Type B pancreatic cell (in vitro differentiated cells): ENCODE data around the gene PDXK. TPM values are rescaled to one million over a fixed set of nuclear protein-coding genes. Genes with fewer than 3 reads are reported as not detected.
A peak's percentile ranks its signal among the peaks of the same experiment; 100 is the strongest.

ENCODE experiments used
- DNase-seq: peaks from one replicate; pipeline ENCODE4 v3.0.0; 2021; ENCODE audit warnings: mixed read lengths; ENCODE audit not compliant: unreplicated experiment; ENCODE audit errors: extremely low spot score
- H3K27ac Mint-ChIP-seq: 2 replicates; pipeline ENCODE4 v1.8.0; 2021; ENCODE audit warnings: mild to moderate bottlenecking, mixed read lengths
- H3K27me3 Mint-ChIP-seq: 2 replicates; pipeline ENCODE4 v1.8.0; 2021; ENCODE audit warnings: mixed read lengths
- H3K36me3 Mint-ChIP-seq: 2 replicates; pipeline ENCODE4 v1.8.0; 2021; ENCODE audit warnings: mixed read lengths
- H3K4me1 Mint-ChIP-seq: one replicate; pipeline ENCODE4 v1.8.0; 2021; ENCODE audit warnings: mixed read lengths; ENCODE audit not compliant: unreplicated experiment
- H3K4me3 Mint-ChIP-seq: 2 replicates; pipeline ENCODE4 v1.8.0; 2021; ENCODE audit warnings: mild to moderate bottlenecking, mixed read lengths
- H3K9me3 Mint-ChIP-seq: 2 replicates; pipeline ENCODE4 v1.8.0; 2021; ENCODE audit warnings: mixed read lengths
- total RNA-seq: library from RNA; stranded (reverse); gene quantifications from 2 replicates; pipeline ENCODE4 v1.2.1, GENCODE V29; 2021; ENCODE audit warnings: low replicate concordance
- TF ChIP-seq, protein P1 (sequence below): fragments of 200-600 bp; sonication (generic); conservative IDR thresholded peaks from 2 replicates; pipeline ENCODE4 v1.5.0; 2021; ENCODE audit warnings: antibody characterized with exemption, mild to moderate bottlenecking

Gene PDXK
- total RNA-seq, 1 donor from 2014 or later = 94.4 TPM

DNA sequence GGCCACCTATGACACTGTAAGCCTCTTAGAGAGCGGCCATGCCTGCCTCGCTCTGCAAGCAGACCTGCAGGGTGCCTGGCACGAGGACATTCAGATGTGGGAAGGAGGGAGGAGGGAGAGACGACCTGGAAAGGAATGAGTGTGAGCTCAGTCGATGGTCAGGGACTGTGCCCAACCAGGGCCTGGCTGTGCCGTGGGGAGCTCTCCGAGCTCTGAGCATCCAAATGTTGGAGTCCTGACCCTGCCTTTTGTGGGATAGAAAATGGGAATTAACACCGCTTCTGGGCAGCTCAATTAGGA, 49.9 kb downstream of the PDXK start:
- TF ChIP-seq, protein P1, sequence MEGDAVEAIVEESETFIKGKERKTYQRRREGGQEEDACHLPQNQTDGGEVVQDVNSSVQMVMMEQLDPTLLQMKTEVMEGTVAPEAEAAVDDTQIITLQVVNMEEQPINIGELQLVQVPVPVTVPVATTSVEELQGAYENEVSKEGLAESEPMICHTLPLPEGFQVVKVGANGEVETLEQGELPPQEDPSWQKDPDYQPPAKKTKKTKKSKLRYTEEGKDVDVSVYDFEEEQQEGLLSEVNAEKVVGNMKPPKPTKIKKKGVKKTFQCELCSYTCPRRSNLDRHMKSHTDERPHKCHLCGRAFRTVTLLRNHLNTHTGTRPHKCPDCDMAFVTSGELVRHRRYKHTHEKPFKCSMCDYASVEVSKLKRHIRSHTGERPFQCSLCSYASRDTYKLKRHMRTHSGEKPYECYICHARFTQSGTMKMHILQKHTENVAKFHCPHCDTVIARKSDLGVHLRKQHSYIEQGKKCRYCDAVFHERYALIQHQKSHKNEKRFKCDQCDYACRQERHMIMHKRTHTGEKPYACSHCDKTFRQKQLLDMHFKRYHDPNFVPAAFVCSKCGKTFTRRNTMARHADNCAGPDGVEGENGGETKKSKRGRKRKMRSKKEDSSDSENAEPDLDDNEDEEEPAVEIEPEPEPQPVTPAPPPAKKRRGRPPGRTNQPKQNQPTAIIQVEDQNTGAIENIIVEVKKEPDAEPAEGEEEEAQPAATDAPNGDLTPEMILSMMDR = no peak
- H3K36me3 Mint-ChIP-seq = peaks cover 8% of the 10 kb centered on the region
- H3K27ac Mint-ChIP-seq = peak overlapping the region; percentile 95
- H3K4me1 Mint-ChIP-seq = peaks cover 19% of the 10 kb centered on the region
- peak overlapping the region; percentile 4 for H3K4me3 Mint-ChIP-seq
- H3K9me3 Mint-ChIP-seq = no peaks in the 10 kb centered on the region
- no peak for DNase-seq
- no peaks in the 10 kb centered on the region for H3K27me3 Mint-ChIP-seq

DNA sequence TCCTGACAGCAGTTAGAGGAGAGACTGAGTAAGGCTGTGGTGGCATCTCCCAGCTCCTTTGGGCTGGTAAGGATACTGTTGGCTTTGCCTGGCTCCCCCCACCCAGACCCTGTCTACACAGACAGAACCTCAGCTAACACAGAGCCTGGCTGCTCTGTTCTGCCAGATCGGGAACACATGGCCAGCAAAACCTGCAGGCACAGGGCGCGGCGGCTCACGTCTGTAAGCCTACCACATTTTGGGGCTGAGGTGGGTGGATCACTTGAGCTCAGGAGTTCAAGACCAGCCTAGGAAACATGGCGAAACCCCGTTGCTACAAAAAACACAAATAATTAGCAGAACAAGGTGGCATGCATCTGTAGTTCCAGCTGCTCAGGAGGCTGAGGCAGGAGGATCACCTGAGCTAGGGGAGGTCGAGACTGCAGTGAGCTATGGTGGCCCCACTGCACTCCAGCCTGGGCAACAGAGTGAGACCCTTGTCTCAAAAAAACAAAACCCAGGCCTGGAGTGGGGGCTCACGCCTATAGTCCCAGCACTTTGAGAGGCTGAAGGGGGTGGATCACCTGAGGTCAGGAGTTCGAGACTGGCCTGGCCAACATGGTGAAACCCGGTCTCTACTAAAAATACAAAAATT, 50.5 kb downstream of the PDXK start:
- Mint-ChIP-seq H3K9me3 (no peaks in the 10 kb centered on the region), H3K4me1 (peaks cover 19% of the 10 kb centered on the region), H3K27me3 (no peaks in the 10 kb centered on the region), H3K27ac (peak overlapping the region; percentile 95), H3K4me3 (no peak overlapping the region), H3K36me3 (peaks cover 12% of the 10 kb centered on the region)
- DNase-seq = no peak
- TF ChIP-seq, protein P1 = no peak

DNA sequence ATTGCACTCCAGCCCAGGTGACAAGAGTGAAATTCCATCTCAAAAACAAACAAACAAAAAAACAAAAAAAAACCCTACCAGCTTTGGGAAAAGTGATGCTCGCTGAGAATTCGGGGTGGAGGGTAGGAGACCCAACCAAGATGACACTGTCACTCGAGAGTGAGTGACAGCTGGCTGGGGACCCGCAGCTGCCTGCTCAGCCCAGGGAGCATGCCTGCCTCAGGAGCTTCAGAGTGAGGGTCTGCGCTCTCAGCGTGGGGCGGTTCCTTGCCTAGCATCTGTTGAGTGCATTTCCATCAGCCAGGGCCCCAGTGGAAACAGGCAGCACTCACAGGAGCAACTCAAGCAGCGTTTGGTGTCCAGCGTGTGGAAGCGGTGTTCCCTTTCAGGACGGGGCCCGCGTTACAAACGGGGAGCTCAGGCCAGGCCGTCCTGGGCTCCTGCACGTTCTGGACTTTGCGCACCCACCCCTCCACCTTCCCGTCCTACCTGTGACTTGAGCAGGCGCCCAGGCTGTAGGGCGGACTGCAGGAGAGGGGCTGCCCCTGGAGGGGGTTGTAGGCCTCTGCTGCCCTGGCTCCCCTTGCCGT, 51.2 kb downstream of the PDXK start:
- no peak overlapping the region for H3K4me3 Mint-ChIP-seq
- H3K4me1 Mint-ChIP-seq = peaks cover 20% of the 10 kb centered on the region
- H3K36me3 Mint-ChIP-seq = peaks cover 12% of the 10 kb centered on the region
- TF ChIP-seq, protein P1 = no peak
- no peaks in the 10 kb centered on the region for H3K27me3 Mint-ChIP-seq
- DNase-seq = no peak
- H3K27ac Mint-ChIP-seq = no peak overlapping the region
- no peaks in the 10 kb centered on the region for H3K9me3 Mint-ChIP-seq

DNA sequence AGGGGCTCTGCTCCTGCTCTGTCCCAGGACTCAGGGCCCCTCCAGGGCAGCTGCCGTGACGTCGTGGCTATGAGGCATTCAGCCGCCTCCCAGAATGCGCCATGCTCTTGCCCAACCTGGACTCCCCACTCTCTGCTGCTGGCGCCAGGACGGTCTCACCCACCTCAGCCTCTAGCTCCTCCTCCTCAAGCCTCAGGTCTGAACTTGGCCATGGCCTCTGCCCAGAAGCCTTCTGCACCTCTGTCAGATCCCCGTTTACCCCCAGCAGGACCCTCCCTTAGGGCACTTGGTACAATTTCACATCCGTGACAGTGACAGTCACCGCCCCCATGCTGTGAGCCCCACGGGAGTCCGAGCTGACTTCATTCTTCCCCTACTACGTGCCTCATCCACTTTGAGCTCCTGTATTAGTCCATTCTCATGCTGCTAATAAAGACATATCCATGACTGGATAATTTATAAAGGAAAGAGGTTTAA, 52.3 kb downstream of the PDXK start:
- peak overlapping the region; percentile 50 for H3K4me3 Mint-ChIP-seq
- TF ChIP-seq, protein P1 = no peak

DNA sequence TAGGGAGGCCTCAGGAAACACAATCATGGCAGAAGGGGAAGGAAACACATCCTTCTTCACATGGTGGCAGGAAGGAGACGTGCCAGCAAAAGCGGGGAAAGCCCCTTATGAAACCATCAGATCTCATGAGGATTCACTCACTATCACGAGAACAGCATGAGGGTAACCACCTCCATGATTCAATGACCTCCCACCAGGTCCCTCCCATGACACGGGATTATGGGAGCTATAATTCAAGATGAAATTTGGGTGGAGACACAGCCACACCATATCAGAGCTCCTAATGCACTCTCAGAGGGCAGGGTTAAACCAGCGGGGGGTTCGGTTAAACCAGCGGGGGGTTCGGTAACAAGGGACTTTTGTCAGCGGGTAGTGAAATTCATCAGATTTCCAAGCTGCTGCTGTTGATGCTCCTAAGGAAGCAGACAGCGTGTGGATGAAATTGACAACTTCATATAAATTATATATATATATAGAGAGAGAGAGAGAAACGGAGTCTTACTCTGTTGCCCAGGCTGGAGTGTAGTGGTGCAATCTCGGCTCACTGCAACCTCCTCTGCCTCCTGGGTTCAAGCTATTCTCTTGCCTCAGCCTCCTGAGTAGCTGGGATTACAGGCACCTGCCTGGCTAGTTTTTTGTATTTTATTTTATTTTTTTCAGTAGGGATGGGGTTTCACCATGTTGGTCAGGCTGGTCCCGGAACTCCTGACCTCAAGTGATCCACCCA, 52.9 kb downstream of the PDXK start:
- DNase-seq = no peak
- no peaks in the 10 kb centered on the region for H3K9me3 Mint-ChIP-seq
- no peaks in the 10 kb centered on the region for H3K27me3 Mint-ChIP-seq
- H3K4me1 Mint-ChIP-seq = peaks cover 25% of the 10 kb centered on the region
- H3K36me3 Mint-ChIP-seq = peaks cover 15% of the 10 kb centered on the region
- peak overlapping the region; percentile 59 for H3K27ac Mint-ChIP-seq
- H3K4me3 Mint-ChIP-seq = peak overlapping the region; percentile 50
- TF ChIP-seq, protein P1 = no peak

More for the DNA sequence above, 52.3 kb downstream of the PDXK start:
- Mint-ChIP-seq H3K9me3 (no peaks in the 10 kb centered on the region), H3K27ac (peak overlapping the region; percentile 59), H3K27me3 (no peaks in the 10 kb centered on the region), H3K4me1 (peaks cover 25% of the 10 kb centered on the region), H3K36me3 (peaks cover 15% of the 10 kb centered on the region)
- DNase-seq = no peak
